Stimulated activated CD8-positive, alpha-beta memory T cell treated with anti-CD3 and anti-CD28 coated beads, Interleukin-15, amount 100 ng/mL, for 1 hour (primary cell): Measurements from ENCODE around the gene DEPDC4.
"Not testable (repeated sequence)": the region's sequence is repeated elsewhere in the genome, so short reads cannot be mapped to it uniquely, and the experiment has no call there.

Source experiments
- DNase-seq: peaks from one replicate; pipeline ENCODE4 v3.0.0-alpha.2; 2020; ENCODE audit warnings: low read depth

Gene DEPDC4

DNA sequence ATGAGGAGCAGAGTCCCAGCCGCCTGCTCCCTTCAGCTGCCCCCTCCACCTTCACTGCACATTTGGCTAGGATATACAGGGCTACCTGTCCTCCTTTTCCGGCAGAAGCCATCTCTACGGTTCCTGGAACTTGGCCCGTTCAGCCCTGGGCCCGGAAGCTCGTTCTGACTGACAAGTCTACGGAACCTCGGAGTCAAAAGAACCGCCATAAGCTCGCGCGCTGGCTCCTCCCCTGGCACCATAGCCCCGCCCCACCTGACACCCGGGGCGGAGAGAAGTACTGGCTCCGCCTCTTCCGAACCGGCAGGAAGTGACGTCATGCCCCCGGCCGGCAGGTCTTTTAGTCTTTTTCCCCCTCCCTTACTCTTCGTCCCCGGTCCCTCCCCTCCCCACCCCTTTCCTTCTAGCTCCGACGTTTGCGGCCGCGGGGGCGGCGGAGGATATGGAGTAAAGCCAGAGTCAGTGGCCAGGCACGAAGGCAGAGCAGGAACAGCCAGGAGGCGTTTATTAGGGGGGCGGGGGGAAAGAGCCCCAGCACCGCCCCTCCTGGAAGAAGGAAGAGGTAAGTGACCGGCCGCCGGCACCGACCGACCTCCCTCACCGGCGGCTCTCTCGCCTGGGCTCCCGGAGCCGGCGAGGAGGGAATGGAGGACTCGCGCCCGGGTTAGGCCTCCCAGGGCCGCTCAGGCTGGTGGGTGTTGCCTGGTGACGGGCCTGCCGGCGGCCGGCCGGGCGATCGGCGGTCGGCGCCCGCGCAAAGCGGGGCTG is at the start of gene DEPDC4, which contains the start of gene SCYL2:
DEPDC4 (minus strand) TSS at position 245 of the 768 bp plus-strand sequence; CDS start at position 242, 3 bp downstream.
SCYL2 (plus strand) TSS at position 343 of the 768 bp plus-strand sequence. CDS start 15,794 bp downstream, outside the sequence.
- DNase-seq = peak; percentile 84

DNA sequence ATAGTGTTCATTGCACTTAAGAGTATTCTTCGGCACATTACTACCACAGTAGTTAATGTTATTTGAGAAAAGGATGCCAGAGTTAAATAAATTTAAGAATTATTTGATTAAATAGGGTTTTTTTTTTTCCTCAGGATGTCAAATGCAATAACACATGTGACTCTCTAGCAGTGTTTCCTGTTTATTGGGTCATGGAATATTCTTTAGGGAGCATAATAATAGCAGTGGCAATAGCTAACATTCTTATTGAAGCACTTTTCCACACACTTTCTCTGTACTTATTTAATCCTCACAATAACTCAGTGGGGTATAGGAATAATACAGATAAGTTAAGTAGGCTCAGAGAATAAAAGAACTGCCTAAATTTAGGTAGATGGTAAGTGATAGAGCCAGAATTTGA is 44.4 kb upstream of the DEPDC4 start:
- DNase-seq = no peak

DNA sequence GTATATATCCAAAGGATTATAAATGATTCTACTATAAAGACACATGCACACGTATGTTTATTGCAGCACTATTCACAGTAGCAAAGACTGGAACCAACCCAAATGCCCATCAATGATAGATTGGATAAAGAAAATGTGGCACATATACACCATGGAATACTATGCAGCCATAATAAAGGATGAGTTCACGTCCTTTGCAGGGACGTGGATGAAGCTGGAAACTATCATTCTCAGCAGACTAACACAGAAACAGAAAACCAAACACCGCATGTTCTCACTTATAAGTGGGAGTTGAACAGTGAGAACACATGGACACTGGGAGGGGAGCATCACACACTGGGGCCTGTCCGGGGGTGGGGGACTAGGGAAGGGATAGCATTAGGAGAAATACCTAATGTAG is 41.3 kb upstream of the DEPDC4 start:
- not testable (repeated sequence) for DNase-seq

DNA sequence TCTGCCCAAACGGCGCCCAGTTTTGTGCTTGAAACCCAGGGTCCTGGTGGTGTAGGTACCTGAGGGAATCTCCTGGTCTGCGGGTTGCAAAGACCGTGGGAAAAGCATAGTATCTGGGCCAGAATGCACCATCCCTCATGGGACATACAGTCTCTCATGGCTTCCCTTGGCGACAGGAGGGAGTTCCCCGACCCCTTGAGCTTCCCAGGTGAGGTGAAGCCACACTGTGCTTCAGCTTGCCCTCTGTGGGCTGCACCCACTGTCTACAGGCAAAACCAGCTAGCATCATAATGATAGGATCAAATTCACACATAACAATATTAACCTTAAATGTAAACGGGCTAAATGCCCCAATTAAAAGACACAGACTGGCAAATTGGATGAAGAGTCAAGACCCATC is 37.5 kb upstream of the DEPDC4 start:
- not testable (repeated sequence) for DNase-seq

DNA sequence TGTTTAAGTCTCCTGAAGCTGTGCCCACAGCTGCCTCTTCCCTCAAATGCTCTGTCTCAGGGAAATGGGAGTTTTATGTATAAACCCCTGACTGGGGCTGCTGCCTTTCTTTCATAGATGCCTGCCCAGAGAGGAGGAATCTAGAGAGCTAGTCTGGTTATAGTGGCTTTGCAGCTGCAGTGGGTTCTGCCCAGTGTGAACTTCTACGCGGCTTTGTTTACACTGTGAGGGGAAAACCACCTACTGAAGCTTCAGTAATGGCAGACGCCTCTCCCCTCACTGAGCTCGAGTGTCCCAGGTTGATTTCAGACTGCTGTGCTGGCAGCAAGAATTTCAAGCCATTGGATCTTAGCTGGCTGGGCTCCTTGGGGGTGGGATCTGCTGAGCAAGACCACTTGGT is 37.0 kb upstream of the DEPDC4 start:
- DNase-seq = no peak

DNA sequence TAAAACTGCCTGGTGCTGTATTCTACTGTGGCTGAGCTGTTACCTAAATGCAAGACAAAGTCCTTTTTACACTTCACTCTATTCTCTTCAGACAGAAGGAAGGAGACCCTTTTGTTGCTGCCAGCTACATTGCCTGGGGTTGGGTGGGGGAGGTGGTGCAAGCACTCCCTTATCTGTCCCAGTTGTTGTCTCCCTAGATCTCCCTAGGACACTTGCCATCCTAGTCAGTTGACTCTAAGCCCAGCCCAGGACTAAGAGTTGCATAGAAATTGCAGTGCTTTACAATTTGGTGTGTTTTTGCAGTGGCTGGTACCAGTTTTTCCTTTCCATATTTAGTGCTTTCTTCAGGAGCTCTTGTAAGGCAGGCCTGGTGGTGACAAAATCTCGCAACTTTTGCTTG is 35.2 kb upstream of the DEPDC4 start:
- DNase-seq = no peak

DNA sequence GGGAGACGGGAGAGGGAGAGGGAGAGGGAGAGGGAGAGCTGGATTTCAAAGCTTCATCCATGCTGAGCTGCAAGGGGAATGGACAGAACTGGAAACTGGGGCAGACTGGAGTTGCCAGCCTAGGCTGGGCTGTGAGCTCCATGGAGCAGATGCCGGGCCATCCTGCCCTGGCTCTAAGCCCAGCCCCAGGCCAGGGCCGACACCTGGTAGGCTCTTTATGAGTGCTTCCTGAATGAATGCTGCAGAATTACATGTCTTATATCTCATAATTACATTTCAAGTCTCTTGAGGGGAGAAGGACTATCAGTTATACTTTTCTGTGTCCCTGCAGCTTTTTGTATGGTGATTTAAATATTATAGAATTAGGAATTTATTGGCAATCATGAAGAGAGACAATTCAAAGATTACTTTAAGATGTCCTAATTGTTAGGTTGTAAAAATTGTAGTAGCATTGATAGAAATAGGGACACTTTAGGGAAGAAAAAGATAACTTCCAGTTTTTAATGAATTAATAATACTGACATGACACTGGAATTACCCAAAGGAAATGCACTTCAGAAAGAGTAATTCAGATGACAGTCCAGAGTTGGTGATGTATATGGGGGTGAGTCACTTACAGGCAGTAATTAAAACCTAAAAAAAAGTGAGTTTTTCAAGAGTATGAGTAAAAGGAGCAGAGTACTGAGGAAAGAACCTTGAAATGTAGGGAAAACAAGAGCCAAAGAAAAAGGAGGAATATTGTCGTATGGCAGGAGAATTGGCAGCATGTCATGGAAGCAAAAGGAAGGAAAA is 29.1 kb upstream of the DEPDC4 start:
- no peak for DNase-seq

DNA sequence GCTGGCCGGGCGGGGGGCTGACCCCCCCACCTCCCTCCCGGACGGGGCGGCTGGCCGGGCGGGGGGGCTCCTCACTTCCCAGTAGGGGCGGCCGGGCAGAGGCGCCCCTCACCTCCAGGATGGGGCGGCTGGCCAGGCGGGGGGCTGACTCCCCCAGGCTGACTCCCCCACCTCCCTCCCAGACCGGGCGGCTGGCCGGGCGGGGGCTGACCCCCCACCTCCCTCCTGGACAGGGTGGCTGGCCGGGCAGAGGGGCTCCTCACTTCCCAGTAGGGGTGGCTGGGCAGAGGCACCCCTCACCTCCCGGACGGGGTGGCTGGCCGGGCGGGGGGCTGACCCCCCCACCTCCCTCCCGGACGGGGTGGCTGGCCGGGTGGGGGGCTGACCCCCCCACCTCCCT is 27.5 kb upstream of the DEPDC4 start:
- not testable (repeated sequence) for DNase-seq

DNA sequence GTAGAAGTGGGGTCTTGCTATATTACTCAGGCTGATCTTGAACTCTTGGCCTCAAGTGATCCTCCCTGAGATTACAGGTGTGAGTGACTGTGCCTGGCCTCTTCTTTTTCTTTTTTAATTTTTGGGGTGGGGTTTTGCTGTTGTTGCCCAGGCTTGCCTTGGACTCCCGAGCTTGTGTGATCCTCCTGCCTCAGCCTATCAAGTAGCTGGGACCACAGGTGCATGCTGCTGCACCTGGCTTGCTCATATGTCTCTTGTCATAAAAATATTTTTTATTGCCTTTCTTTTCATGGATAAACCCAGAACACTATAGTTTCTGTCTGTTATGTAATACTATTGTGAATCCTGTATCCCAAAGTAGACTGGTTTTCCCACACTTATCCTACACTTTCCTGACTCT is 26.1 kb upstream of the DEPDC4 start:
- DNase-seq = no peak

DNA sequence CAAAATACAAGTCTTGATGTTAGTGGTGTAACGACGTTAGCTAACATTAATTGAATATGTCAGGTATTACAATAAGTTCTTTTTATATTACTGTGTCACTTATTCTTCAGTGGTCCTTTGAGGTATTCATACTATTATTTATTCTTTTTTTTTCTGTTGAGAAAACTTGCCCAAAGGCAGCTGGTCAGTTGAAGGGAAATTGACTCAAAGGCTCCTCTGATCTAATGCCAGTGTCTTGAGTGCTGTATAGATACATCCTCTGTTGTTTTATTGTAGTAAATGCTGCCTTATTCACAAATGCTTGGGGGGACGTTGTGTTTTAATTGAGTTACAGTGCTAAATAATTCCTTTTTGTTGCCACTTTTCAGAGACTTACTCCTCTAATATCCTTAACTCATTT is 23.1 kb upstream of the DEPDC4 start:
- no peak for DNase-seq

DNA sequence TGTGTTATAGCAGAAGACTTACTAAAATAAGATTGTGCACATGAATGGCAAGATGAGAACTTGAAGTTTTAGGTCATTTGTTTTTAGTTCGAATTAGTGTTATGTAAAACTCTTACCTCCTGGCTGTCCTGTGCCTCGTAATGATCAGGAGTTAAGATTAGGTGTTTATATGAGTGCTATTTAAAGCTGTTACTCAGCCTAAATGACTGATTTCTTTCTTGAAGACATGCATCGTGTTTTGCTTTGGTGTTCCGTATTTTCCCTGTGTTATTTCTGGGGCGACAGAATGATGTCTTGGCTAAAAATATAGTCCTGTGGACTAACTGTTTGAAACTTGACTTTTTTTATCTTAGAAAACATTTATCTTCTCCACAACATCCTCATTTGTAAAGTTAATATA is 22.2 kb upstream of the DEPDC4 start:
- no peak for DNase-seq

DNA sequence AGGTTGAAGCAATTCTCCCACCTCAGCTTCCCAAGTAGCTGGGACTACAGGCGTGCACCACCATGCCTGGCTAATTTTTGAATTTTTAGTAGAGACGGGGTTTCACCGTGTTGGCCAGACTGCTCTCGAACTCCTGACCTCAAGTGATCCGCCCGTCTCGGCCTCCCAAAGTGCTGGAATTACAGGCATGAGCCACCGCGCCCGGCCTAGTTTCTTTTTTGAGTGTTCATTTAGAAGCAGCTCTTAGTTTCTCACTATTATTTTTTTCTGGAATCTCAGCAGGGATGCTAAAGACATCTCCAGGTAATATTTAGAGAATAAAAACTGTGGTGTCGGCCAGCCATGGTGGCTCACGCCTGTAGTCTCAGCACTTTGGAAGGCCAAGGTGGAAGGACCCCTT is 17.7 kb upstream of the DEPDC4 start:
- DNase-seq = not testable (repeated sequence)

DNA sequence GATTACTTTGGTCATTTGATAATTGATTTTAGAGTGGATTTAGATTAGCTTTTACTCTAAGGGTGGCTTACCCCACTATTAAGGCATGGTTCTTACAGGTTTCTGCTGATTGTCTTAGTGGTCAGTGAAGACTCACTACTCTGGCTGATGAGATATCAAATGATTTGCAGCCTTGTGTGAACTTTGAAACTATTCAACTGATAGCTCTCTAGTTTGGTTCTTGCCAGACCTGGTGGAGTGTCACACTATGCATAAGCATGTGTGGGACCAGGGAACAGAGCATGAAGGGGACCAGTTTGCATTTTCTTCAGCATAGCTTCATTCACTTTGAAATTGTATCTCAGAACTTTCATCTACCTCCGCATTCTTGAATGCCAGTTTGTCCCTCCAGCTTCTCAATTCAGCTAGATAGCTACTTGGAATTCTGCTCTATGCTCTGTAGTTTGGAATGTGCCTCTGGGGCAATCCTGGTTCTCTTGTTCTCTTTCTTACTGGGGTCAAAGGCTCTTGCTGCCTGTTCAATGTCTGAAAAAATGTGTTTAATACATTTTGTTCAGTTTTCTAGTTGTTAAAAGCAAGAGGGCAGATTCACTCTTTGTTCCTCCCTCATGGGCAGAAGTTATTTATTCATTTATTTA is 12.8 kb upstream of the DEPDC4 start:
- DNase-seq = no peak

DNA sequence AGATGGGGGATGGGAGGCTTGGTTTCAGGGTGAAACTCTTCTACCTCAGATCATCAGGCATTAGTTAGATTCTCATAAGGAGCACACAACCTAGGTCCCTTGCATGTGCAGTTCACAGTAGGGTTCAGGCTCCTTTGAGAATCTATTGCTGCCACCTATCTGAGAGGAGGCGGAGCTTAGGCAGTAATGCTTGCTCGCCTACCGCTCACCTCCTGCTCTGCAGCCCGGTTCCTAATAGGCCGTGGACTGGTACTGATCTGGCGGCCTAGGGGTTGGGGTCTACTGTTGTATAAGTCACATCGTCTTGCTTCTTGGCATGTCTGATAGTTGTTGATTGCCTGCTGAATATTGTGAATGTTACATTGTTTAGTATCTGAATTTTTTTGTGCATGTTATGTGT is 12.3 kb upstream of the DEPDC4 start:
- DNase-seq = no peak

DNA sequence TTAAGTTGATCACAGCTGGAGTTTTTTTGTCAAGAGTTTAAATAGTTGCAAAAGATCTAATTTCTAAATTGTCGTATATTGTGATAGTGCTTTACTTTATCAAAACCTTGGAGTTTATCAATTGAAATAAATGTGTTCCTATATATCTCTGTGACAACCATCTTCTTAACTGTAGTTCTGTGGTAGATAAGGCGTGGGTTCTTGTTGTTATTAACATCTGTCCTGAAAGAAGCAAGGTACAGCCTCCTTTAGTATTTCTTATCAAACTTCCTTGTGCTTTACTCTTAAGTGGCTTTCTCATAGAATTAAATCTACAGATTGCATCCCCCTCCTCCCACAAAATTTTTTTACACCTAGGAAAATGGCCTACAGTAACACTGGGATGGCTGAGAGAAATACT is 7.4 kb upstream of the DEPDC4 start:
- no peak for DNase-seq

DNA sequence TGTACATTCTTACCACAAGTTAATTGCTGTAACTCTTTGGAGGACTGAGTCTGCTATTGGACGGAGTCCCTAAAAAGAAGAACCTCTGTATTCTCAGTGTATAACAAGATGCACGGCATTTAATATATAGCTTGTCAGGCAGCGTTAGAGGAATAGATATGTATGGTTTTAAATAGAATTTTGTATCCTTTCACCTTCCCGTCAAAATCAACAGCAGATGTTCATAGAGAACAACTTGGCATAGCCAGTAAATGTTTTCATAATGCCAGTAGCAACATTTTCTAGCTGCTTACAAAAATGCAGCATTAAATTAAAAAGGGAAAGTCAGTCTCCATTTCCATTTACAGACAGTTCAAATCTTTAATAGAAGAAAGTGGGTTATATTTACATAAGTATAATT is 6.9 kb upstream of the DEPDC4 start:
- no peak for DNase-seq

DNA sequence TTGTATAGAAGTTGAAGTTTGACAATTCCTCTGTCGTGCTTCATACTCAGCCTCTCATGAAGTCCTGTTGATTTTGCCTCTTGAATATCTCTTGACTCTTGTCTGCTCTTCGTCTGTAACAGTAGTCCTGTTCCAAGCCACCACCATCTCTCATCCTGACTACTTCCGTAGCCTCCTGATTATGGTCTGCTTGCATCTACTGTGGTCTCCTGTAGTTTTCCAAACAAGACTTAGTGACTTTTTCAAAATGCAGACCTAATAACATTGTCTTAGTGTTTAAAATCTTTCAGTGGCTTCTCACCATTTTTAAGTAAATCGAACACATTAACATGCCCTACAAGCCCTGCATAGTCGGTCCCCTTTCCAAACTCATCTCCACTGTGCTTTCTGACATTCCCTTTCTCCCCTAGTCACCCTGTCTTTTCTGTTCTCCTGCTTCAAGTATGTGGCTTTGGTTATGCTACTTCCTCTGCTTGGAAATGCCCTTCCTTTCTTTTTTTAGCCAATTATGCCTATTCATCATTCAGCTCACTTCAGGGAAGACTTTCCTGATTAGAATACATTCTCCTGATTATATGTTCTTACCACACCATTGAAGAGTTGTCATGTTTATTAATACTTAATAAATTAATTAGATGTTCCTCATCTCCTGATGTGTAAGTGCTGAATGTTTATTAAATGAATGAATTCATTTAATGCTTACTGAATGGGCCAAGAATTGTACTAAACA is 2.1 kb upstream of the DEPDC4 start:
- no peak for DNase-seq

DNA sequence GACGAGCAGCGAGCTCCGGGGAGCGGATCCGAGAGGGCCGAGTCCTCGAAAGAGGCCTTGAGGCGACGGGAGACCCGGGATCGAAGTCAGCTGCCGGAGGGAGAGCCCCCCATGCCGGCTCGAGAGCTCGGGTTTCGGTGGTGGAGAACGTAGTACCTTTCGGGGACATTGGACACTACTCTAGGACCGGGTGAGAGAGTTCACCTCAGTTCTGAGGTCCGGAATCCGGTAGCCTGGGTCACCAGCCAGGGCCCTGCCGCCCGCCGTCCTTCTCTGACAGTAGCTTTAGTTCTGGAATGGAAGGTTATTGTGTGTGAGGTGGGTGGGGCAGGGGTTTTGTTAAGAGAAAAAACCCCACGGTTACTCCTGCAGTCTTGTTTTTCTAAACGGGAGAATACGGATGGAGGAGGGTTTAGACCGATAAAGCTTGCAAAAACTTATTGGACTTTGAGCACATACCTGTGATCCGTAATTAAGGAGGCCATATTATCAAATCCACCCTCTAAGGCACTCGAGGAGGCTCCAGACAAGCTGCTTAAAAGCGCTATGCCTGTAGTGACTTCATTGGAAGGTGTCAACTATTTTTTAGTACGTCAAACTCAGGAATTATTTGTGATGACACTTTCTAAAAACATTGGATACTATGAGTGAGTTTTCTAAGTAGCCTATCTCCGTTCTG is 863 bp upstream of the DEPDC4 start:
- DNase-seq = no peak

DNA sequence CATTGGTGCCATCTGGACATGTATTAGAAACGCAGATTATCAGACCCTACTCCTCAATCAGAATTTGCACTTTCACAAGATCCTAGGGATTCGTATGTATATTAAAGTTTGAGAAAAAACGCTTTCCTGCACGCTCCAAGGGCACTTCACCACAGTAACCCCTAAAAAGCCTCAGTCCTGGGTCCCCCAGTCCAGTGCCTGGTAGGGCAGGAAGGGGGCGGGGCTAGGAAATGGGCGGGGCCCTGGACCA is 369 bp downstream of the DEPDC4 start:
- peak; percentile 90 for DNase-seq

DNA sequence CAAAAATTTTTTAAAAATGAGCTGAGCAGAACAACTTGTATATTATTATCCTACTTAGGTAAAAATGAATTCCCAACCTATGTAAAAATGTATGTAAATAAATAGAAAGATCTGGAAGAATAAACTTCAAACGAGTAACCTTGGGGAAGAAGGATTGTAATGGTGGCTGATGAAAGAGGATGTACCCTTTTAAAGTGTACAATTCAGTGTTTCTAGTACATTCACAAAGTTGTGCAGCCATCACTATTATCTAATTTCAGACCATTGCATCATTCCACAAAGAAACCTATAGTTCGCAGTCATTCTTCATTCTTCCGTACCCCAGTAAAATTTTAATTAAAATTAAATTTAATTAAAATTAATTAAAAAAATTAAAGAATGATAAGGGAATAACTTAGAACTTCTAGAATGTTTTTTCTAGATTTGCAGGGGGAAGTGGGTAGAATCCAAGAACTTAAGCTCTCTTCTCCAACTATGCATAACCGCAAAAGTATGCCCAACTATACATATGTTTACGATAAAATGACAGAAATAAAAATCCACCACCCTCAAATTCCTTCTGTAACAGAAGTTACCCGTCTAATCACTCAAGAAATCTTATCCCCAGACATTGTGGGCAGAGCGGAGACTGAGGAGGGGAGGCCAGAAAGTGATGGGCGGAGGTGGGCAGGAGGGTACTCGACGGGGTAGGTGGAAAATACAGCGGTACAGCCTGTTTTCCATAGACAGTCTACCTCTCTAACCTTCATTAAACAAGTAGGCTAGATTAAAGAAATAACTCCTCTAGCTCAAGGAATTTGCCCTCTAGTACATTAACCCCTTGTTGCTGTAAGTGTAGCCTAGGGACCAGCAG is 921 bp downstream of the DEPDC4 start:
- no peak for DNase-seq

DNA sequence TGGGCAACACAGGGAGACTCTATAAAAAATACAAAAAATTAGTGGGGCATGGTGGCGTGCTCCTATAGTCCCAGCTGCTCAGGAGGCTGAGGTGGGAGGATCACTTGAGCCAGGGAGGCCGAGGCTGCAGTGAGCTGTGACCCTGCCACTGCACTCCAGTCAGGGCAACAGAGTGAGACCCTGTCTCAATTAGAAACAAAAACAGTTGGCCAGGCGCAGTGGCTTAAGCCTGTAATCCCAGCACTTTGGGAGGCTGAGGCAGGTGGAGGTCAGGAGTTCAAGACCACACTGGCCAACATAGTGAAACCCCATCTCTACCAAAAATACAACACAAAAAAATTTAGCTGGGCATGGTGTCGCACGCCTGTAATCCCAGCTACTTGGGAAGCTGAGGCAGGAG is 1.8 kb downstream of the DEPDC4 start:
- DNase-seq = not testable (repeated sequence)
